GM12872 (cell line): ENCODE data around the gene NR3C2.

Source experiments
- TF ChIP-seq, protein P1 (sequence below): IDR thresholded peaks from 3 replicates; pipeline ENCODE4 v1.5.1; 2011; ENCODE audit warnings: low read depth, mild to moderate bottlenecking, low read length, moderate library complexity; ENCODE audit not compliant: insufficient read depth

The NR3C2 gene

GRCh38 chr4:148164557-148164956 lies 277.7 kb downstream of the NR3C2 start:
- TF ChIP-seq, protein P1, sequence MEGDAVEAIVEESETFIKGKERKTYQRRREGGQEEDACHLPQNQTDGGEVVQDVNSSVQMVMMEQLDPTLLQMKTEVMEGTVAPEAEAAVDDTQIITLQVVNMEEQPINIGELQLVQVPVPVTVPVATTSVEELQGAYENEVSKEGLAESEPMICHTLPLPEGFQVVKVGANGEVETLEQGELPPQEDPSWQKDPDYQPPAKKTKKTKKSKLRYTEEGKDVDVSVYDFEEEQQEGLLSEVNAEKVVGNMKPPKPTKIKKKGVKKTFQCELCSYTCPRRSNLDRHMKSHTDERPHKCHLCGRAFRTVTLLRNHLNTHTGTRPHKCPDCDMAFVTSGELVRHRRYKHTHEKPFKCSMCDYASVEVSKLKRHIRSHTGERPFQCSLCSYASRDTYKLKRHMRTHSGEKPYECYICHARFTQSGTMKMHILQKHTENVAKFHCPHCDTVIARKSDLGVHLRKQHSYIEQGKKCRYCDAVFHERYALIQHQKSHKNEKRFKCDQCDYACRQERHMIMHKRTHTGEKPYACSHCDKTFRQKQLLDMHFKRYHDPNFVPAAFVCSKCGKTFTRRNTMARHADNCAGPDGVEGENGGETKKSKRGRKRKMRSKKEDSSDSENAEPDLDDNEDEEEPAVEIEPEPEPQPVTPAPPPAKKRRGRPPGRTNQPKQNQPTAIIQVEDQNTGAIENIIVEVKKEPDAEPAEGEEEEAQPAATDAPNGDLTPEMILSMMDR, result no peak

- TF ChIP-seq, protein P1, result no peak
Measured at GRCh38 chr4:148162991-148163390, 279.2 kb downstream of the NR3C2 start.

DNA sequence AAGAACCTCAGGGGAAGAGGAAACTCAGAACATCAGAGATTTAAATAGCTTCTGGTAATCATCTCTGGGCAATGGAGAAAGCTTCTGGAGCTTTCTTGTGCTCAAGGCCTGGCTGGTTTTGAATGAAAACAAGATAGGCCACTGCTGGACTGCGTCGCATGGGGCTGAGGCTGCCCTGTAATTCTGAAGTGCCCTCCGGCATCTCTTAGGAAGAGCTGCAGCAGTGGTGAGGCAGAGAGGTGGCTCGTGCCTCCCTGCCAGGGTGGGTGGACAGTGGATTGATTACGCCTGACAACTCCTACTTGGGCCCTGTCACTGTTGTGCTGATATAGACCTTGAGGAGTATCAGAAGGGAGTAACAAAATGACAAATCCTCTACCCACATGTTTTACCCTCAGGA lies 279.7 kb downstream of the NR3C2 start:
- TF ChIP-seq, protein P1, result no peak

GRCh38 chr4:148161601-148162000 lies 280.6 kb downstream of the NR3C2 start:
- TF ChIP-seq, protein P1, result no peak

DNA sequence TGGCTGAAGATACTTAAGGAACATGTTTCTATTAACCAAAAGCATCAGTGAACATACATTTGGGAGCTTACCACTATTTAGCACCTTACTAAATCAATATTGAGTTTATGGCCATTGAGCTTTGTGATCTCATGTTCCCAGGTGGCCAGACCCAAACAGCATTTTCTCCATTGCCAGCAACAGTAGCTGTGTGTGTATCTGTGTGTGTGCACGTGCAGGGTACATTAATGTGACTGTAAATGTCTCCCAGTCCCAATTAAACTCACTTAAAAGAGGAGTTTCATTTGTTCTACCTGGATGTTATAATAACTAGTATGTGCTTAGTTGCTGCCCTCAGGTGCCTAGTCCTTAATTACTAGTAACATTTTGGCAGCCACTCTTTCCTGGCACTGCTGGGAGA lies 282.4 kb downstream of the NR3C2 start:
- TF ChIP-seq, protein P1, result no peak

DNA sequence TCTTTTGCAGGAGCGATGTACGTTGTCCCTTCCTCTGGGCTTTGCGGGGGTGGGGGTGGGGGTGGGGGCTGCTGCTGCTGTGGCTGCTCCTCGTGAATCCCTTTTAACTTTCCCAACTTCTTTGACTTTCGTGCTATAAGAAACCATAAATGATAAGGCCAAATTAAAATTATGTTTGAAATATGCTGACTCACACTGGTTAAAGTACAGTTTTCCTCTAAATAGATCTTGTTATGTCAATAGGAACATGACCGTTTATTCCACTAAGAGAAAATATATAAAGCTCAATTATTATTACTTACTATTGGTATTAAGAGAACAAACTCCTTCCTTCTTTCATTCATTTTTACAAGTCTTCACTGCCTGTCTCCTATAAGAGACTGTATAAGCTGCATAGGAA lies 287.4 kb downstream of the NR3C2 start:
- TF ChIP-seq, protein P1, result no peak

GRCh38 chr4:148152868-148153625 lies 289.2 kb downstream of the NR3C2 start:
- TF ChIP-seq, protein P1, result 0 out of 3 replicates have a peak, but pooled peaks have one; percentile 8
